HG02571 (cell line): ENCODE data around the gene FAXDC2.

Source experiments
- ATAC-seq: cut with Tn5 transposase; IDR thresholded peaks from one replicate; pipeline ENCODE4 v1.9.1; 2021; ENCODE audit warnings: mild to moderate bottlenecking, moderate library complexity; ENCODE audit not compliant: unreplicated experiment

FAXDC2 gene

DNA sequence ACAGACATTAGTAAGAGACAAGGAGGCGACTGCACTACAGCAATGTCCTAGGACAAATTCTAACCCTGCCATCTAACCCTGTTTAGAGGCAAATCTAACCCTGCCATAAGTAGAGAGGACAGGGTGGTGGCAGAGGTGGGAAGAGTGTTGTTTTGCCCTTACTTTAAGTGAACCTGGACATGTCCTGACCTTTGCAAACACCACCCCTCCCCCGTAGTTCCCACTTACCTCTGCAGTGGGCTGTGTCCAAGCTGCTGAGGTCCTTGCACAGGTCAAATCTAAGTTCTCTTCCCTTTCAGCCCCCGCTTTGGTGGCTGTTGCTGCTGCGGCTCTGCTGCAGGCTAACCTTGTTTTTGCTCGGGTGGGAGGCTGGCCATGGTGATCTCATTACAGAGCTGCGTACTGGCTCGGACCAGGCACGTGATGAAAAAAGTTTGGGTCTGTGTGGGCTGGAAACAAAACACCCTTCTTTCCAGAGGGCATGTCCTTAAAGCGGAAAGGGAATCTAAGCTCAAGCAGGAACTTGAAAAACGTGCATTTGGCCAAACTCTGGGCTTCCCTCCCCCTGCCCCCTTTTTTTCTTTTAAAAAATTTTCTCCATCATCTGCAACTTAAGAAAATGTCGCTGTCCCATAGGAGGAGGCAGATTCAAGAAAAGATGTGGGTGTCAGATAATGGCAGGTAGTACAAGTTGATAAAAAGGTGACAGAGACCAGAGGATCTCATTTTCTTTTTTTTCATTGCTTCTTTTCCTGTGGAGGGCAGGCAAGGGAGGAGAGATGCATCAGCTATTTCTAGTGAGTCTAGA, at the start of gene FAXDC2:
Gene FAXDC2 (minus strand): TSS at position 349 of the 808 bp plus-strand sequence. CDS start 12,425 bp downstream, outside the sequence.
- ATAC-seq = no peak

GRCh38 chr5:154900066-154900465, 49.7 kb upstream of the FAXDC2 start:
- no peak for ATAC-seq

GRCh38 chr5:154899151-154899816, 48.9 kb upstream of the FAXDC2 start:
- no peak for ATAC-seq

- ATAC-seq = no peak
Observed at GRCh38 chr5:154898210-154898609, 47.8 kb upstream of the FAXDC2 start.

GRCh38 chr5:154896562-154897165, 46.3 kb upstream of the FAXDC2 start:
- ATAC-seq = no peak

- ATAC-seq = no peak
Observed at GRCh38 chr5:154895606-154896561, 45.5 kb upstream of the FAXDC2 start.

DNA sequence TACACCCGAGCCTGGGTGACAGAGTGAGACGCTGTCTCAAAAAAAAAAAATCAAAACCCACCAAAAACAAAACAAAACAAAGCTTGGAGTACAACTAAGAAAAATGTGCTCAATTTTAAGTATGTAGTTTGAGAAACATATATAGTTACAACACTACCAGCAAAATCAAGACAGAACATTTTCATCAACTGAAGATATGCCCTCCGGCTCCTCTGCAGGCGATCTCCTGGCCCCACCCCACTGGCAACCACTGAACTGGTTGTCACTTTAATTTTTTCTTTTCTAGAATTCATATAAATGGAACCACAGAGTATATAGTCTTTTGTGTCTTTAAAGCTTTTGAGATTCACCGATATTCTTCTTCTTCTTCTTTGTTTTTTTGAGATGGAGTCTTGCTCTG, 43.0 kb upstream of the FAXDC2 start:
- ATAC-seq = no peak

GRCh38 chr5:154892369-154892771, 42.0 kb upstream of the FAXDC2 start:
- ATAC-seq = no peak

DNA sequence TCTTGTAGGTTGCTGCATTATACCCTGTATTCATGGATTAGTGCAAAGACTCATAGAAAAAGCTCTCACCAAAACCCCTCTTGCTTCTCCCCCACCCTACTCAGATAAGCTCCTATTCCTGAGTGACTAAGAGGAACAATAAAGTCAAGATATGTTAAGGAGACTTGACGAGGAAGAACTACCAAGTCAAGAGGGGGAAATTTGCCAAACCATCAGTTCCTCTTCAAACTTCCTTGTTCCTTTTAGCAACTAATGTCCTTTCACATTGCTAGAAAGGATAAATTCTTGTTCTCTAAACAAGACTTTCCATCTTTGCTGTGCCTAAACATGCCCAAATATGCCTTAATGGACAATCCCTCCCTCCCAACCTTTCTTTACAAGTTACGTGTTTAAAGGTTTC, 35.0 kb upstream of the FAXDC2 start:
- no peak for ATAC-seq

- ATAC-seq = no peak
Observed at GRCh38 chr5:154884424-154884823, 34.0 kb upstream of the FAXDC2 start.

- ATAC-seq = no peak
Observed at GRCh38 chr5:154881986-154882385, 31.6 kb upstream of the FAXDC2 start.

- ATAC-seq = no peak
Observed at GRCh38 chr5:154878642-154879335, 28.4 kb upstream of the FAXDC2 start.

DNA sequence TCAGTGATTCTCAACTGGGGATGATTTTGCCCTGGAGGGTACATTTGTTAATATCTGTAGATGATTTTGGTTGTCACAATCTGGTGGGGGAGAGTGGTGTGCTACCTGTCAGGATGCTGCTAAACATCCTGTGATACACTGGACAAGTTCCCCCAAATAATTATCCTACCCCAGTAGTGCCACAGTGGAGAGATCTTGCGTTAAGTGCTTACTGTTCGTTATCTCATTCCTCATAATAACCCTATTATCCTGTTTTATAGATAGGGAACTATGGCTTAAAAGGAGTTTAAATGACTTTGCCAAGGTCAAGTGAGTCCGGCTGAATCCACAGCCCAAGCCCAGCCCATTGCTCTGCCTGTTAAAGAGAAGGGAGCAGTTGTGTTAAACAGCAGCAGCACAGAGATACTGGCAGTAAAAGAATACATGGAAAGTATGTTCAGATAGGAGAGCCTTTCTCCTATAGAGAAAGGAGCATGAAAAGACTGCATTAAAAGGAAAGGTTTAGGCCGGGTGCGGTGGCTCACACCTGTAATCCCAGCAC, 23.5 kb upstream of the FAXDC2 start:
- ATAC-seq = no peak

GRCh38 chr5:154871734-154872133, 21.3 kb upstream of the FAXDC2 start:
- ATAC-seq = no peak

DNA sequence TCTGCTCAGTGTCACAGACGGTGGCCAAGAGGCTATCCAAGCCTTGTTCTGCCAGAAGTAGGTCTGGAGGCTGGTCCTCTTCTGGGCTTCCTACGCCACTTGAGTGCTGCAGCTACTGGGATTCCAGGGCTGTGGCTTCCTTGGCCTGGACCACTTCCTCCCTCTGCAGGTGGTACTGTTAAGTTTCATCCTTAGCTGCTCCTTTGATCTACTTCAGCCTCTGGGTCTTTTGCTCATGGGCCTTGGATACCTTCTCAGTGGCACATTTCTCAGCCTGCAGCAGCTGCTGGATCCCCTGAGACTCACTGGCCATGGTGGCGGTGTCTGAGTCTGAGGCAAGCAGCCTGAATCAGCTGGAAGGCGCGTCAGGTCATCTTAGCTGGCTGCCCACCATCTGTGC, 18.3 kb upstream of the FAXDC2 start:
- no peak for ATAC-seq

DNA sequence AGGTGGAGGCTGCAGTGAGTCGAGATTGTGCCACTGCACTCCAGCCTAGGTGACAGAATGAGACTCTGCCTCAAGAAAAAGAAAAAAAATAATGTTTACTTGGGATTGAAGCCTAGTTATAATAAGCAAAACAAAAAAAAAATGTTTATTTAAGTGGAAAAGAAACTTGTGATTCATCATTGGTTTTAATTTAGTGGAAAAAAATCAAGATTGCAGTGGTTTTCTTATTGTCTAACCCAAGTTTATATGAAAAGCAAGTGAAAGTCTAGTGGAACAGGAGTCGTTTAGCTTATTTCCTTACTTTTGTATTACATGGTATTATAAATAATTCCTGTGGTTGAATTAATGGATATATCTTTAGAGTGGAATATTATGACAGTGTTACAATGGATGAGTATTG, 16.4 kb upstream of the FAXDC2 start:
- no peak for ATAC-seq

DNA sequence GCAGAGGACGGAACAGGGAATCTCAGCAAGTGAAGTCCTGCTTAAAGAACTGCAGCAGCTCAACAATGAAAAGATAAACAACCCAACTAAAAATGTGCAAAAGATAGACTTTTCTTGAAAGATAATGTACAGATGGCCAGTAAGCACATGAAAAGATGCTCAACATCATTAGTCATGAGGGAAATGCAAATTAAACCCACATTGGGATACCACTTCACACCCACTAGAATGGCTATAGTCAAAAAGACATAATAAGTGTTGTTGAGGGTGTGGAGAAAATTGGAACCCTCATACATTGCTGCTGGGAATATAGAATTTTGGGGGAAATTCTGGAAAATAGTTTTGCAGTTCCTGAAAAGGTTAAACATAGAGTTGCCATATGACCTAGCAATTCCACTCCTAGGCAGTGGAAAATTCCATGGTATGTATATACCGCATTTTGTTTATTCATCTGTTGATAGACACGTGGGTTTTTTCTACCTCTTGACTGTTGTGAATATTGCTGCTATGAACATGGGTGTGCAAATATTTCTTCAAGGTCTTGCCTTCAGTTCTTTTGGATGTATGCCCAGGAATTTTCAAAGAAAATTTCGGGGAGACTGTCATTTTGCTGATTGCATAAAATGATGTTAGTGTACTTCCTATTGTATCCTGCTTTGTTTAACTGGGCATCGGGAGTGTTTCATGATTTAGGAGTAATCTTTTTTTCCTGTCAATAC, 15.2 kb upstream of the FAXDC2 start:
- ATAC-seq = no peak

DNA sequence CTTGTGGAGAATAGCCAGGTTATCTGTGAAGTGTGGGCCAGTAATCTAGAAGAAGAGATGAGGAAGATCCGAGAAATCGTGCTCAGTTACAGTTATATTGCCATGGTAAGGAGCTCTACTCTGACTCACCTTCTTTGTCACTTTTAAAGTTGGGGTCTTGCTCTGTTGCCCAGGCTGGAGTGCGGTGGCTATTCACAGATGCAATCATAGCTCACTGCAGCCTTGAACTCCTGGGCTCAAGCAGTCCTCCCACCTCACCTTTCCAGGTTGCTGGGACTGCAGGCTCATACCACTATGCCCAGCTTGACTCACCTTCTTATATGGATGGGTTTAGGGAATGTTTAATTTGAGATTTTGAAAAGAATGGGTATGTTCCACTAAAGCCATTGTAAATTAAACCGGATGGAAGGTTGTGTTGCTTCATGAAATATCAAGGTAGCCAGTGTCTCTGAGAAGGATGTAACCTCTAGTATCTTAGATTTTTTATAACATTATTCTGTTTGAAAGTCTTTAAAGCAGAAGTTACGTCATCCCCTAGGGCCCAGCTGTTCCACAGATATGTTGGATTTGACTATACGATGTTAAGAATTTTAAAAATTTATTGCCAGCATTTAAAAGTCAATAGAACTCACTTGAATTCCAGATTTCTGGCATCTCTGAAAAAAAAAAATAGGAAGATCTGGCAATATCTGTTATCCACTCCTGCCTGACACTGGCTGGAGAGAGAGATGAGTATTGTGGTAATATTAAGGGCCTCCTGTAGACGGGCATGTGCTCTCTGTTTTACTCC, 13.1 kb upstream of the FAXDC2 start:
- no peak for ATAC-seq

- ATAC-seq = no peak
Observed at GRCh38 chr5:154862766-154863165, 12.4 kb upstream of the FAXDC2 start.
